NCI-H2196 treated with DMSO at 0.1 percent for 48 hours (cell line): ENCODE measurements around the gene CFAP70.
"Not testable (repeated sequence)": the region's sequence is repeated elsewhere in the genome, so short reads cannot be mapped to it uniquely, and the experiment has no call there.

Experiments
- DNase-seq: peaks from one replicate; lab custom pipeline; 2025; ENCODE audit not compliant: unreplicated experiment; lab: John Stamatoyannopoulos, UW

Gene CFAP70

GRCh38 chr10:73258612-73259011 is 100.1 kb downstream of the CFAP70 start:
- DNase-seq: not testable (repeated sequence)

- no peak for DNase-seq
Observed at GRCh38 chr10:73253225-73253555, 105.5 kb downstream of the CFAP70 start.

- DNase-seq: peak; percentile 79
Observed at GRCh38 chr10:73252445-73253224, 106.0 kb downstream of the CFAP70 start, which contains the start of gene MRPS16. Gene MRPS16 (minus strand): TSS chr10:73252644. CDS start chr10:73252482, 162 bp downstream.

GRCh38 chr10:73251683-73252444 is 106.8 kb downstream of the CFAP70 start:
- no peak for DNase-seq

- DNase-seq: no peak
Observed at GRCh38 chr10:73248259-73248724, 110.4 kb downstream of the CFAP70 start.

- DNase-seq: no peak
Observed at GRCh38 chr10:73247509-73248258, 111.0 kb downstream of the CFAP70 start.

GRCh38 chr10:73246646-73247508 is 111.8 kb downstream of the CFAP70 start, which contains the start of gene DNAJC9:
Gene DNAJC9 (minus strand): TSS chr10:73247255. CDS start chr10:73247189, 66 bp downstream.
- peak; percentile 45 for DNase-seq

GRCh38 chr10:73246322-73246645 is 112.4 kb downstream of the CFAP70 start:
- DNase-seq: no peak

- DNase-seq: no peak
Observed at GRCh38 chr10:73244866-73245477, 113.7 kb downstream of the CFAP70 start.

- no peak for DNase-seq
Observed at GRCh38 chr10:73239908-73240307, 118.8 kb downstream of the CFAP70 start.

- no peak for DNase-seq
Observed at GRCh38 chr10:73238990-73239566, 119.6 kb downstream of the CFAP70 start.

GRCh38 chr10:73234695-73235094 is 124.0 kb downstream of the CFAP70 start:
- DNase-seq: no peak

GRCh38 chr10:73233883-73234282 is 124.8 kb downstream of the CFAP70 start:
- no peak for DNase-seq

- no peak for DNase-seq
Observed at GRCh38 chr10:73232887-73233286, 125.8 kb downstream of the CFAP70 start.

GRCh38 chr10:73229567-73229966 is 129.1 kb downstream of the CFAP70 start:
- DNase-seq: no peak

GRCh38 chr10:73228247-73228646 is 130.4 kb downstream of the CFAP70 start:
- no peak for DNase-seq

- DNase-seq: no peak
Observed at GRCh38 chr10:73226663-73227062, 132.0 kb downstream of the CFAP70 start.

- DNase-seq: no peak
Observed at GRCh38 chr10:73225518-73225917, 133.1 kb downstream of the CFAP70 start.

GRCh38 chr10:73220989-73221388 is 137.7 kb downstream of the CFAP70 start:
- no peak for DNase-seq

- no peak for DNase-seq
Observed at GRCh38 chr10:73219384-73219783, 139.3 kb downstream of the CFAP70 start.
